Right cardiac atrium (tissue), 5 donors: ENCODE measurements around the gene RNF8. TPM values are rescaled to one million over a fixed set of nuclear protein-coding genes. Genes with fewer than 3 reads are reported as not detected.
A peak's percentile ranks its signal among the peaks of the same experiment; 100 is the strongest.

ENCODE experiments used
- ATAC-seq, 2 donors: fragments of 200-7000 bp; cut with Tn5 transposase; one replicate each; pipeline versions ENCODE4 v1.8.0 to v1.9.1; 2020; ENCODE audit warnings: moderate library complexity in 2 of 2, mild to moderate bottlenecking in 1 of 2
- DNase-seq, 3 donors: peaks; one replicate each; pipeline ENCODE4 v3.0.0-alpha.2; 2020
- H3K27ac ChIP-seq: one replicate; pipeline ENCODE4 v1.5.1; 2013; ENCODE audit warnings: mild to moderate bottlenecking, low read length, control low read depth, moderate library complexity
- H3K27me3 ChIP-seq: one replicate; pipeline ENCODE4 v1.6.1; 2013; ENCODE audit not compliant: control insufficient read depth, insufficient read depth
- H3K4me1 ChIP-seq: one replicate; pipeline ENCODE4 v1.6.1; 2013; ENCODE audit warnings: low read length; ENCODE audit not compliant: control insufficient read depth, insufficient read depth
- H3K4me3 ChIP-seq: one replicate; pipeline ENCODE4 v1.5.1; 2013; ENCODE audit warnings: low read length, control low read depth
- H3K9me3 ChIP-seq: one replicate; pipeline ENCODE4 v1.6.1; 2013; ENCODE audit warnings: low read length; ENCODE audit not compliant: control insufficient read depth
- WGBS: extraction: QIAGEN DNeasy Blood & Tissue Kit; methylation state at CpG from one replicate; pipeline ENCODE4 v1.1.7; 2013; 5-methylcytosine and 5-hydroxymethylcytosine counted together
- intact Hi-C, 4 donors: fragments of 100-400 bp; cut with DNase I; formaldehyde crosslinking; loops; one replicate each; pipeline versions ENCODE4 v1.11.0 to v1.14.0; 2022 to 2023
- polyA plus RNA-seq: library from polyadenylated mRNA; stranded (reverse); fragments of 200-250 nt; gene quantifications from one replicate; pipeline ENCODE4 v1.2.3, GENCODE V29; 2013
- total RNA-seq, 4 donors: library from RNA; stranded (reverse); fragmentation: NEBNext Ultra II Directional; extraction: Animal tissue kit (Norgen Biotek cat#: 25700); gene quantifications; one replicate each; pipeline ENCODE4 v1.2.1, GENCODE V29; 2021
- donor health status: healthy with polysubstance abuse.
- donor health status: DM: no; HTN: yes; CAD: no.
- donor health status: DM: no; HTN: no; CAD: no.
- donor health status: DM: no; HTN: yes; CAD: no; lungs with severe emphysema.
- donor health status: DM: yes; HTN: yes; CAD: no.

Gene RNF8
- total and polyA plus RNA-seq, 5 donors, result 15.7 to 22.9 (median 21.7) TPM

GRCh38 chr6:37311741-37312473 lies 41.9 kb upstream of the RNF8 start:
- 57% methylated on average over 2 of the region's 2 CpGs for WGBS
- H3K4me1 ChIP-seq, result peaks cover 5% of the 10 kb centered on the region
- H3K9me3 ChIP-seq, result no peaks in the 10 kb centered on the region

GRCh38 chr6:37313723-37314486 lies 39.9 kb upstream of the RNF8 start:
- Histone ChIP-seq H3K4me3 (no peak overlapping the region), H3K27me3 (no peaks in the 10 kb centered on the region), H3K27ac (no peak overlapping the region), H3K4me1 (no peaks in the 10 kb centered on the region), H3K9me3 (no peaks in the 10 kb centered on the region)
- no peak for DNase-seq
- ATAC-seq, result no peak
- 84% methylated on average over 13 of the region's 13 CpGs for WGBS
- intact Hi-C loops, result no loop called here

More at GRCh38 chr6:37311741-37312473, 41.9 kb upstream of the RNF8 start:
- H3K27ac ChIP-seq, result no peak overlapping the region
- no peaks in the 10 kb centered on the region for H3K27me3 ChIP-seq
- no peak overlapping the region for H3K4me3 ChIP-seq
- DNase-seq (no peak), ATAC-seq (no peak)
- intact Hi-C loops, result no loop called here

DNA sequence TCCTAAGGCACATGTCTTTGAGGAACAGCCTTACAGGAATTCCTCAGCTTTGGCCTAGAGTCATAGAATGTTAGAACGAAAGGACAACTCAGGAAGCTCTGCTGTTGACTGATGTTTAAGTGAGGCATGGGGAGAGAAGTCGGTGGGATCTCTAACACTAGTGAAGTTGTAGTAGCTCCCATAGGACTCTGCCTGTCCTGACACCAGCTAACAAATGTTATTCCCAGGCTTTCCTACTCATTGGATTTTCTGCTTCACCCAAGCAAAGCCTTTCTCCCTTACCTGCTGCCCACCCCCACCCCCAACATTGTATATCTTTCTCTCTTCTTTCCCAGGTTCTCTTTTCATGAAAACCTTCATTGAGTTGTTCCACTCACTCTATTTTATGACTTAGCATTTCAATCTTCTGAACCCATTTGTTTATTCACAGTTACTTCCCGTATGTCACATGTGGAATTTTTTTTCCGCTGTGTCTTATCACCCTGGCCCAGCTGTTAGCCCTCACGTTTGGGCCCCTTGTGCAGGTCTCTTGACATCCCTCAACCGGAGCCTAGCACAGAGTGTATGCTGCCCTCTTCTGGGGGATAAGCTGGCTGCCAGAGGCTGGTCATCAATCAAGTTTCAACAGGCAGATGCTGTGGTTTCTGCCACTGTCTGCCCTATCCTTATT lies 39.2 kb upstream of the RNF8 start:
- peak; percentile 53 to 61 for ATAC-seq
- WGBS, result 34% methylated on average over 6 of the region's 6 CpGs
- Histone ChIP-seq H3K9me3 (no peaks in the 10 kb centered on the region), H3K4me3 (no peak overlapping the region), H3K27me3 (no peaks in the 10 kb centered on the region), H3K4me1 (no peaks in the 10 kb centered on the region), H3K27ac (no peak overlapping the region)
- peak; percentile 51 to 66 (median 56) for DNase-seq
- intact Hi-C loops, result no loop called here

DNA sequence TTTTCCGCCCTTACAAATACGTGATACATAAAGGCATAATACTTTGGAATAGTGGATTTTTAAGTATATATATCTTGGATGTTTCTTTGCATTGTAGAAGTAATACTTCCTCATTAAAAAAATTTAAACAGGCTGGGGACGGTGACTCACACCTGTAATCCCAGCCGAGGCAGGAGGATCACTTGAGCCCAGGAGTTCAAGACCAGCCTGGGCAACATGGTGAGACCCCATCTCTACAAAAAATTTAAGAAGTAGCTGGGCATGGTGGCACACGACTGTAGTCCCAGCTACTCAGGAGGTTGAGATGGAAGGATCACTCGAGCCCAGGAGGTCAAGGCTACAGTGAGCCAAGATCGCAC lies 38.6 kb upstream of the RNF8 start:
- ATAC-seq (no peak), DNase-seq (no peak)
- intact Hi-C loops, result no loop called here
- Histone ChIP-seq H3K27me3 (no peaks in the 10 kb centered on the region), H3K4me3 (no peak overlapping the region), H3K4me1 (no peaks in the 10 kb centered on the region), H3K27ac (no peak overlapping the region), H3K9me3 (no peaks in the 10 kb centered on the region)
- 84% methylated on average over 7 of the region's 7 CpGs for WGBS

DNA sequence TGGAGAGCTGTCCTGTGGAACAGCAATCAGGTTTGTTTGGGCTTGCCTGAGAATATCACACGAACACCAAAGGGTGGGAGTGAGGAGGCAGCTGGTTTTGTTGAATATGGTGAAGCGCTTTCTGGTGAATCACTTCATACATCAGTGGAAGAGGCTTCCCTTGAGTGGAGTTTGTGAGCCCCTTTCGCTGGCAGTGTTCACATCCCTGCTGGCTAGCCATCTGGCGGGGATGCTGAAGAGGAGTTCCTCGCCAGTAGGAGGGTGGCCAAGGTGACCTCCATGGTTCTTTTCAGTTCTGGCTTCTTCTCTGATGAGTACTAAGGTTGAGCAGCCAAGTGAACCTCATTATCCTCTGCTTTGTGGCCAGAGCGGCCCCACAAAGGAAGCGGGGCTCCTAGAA lies 37.7 kb upstream of the RNF8 start:
- no peaks in the 10 kb centered on the region for H3K27me3 ChIP-seq
- no peaks in the 10 kb centered on the region for H3K9me3 ChIP-seq
- no peak overlapping the region for H3K27ac ChIP-seq
- intact Hi-C loops, result no loop called here
- H3K4me3 ChIP-seq, result no peak overlapping the region
- ATAC-seq, result no peak
- WGBS, result 91% methylated on average over 7 of the region's 7 CpGs
- H3K4me1 ChIP-seq, result no peaks in the 10 kb centered on the region
- no peak for DNase-seq

GRCh38 chr6:37317312-37318038 lies 36.3 kb upstream of the RNF8 start:
- no peak overlapping the region for H3K4me3 ChIP-seq
- intact Hi-C loops, result no loop called here
- no peaks in the 10 kb centered on the region for H3K27me3 ChIP-seq
- no peaks in the 10 kb centered on the region for H3K4me1 ChIP-seq
- WGBS, result 89% methylated on average over 5 of the region's 5 CpGs
- DNase-seq (no peak), ATAC-seq (no peak)
- no peak overlapping the region for H3K27ac ChIP-seq
- H3K9me3 ChIP-seq, result no peaks in the 10 kb centered on the region

GRCh38 chr6:37319156-37319555 lies 34.6 kb upstream of the RNF8 start:
- Histone ChIP-seq H3K4me1 (no peaks in the 10 kb centered on the region), H3K9me3 (no peaks in the 10 kb centered on the region), H3K27me3 (no peaks in the 10 kb centered on the region), H3K27ac (peak overlapping the region; percentile 0), H3K4me3 (no peak overlapping the region)
- WGBS, result 53% methylated on average over 3 of the region's 3 CpGs
- DNase-seq (no peak), ATAC-seq (no peak)
- intact Hi-C loops, result no loop called here

DNA sequence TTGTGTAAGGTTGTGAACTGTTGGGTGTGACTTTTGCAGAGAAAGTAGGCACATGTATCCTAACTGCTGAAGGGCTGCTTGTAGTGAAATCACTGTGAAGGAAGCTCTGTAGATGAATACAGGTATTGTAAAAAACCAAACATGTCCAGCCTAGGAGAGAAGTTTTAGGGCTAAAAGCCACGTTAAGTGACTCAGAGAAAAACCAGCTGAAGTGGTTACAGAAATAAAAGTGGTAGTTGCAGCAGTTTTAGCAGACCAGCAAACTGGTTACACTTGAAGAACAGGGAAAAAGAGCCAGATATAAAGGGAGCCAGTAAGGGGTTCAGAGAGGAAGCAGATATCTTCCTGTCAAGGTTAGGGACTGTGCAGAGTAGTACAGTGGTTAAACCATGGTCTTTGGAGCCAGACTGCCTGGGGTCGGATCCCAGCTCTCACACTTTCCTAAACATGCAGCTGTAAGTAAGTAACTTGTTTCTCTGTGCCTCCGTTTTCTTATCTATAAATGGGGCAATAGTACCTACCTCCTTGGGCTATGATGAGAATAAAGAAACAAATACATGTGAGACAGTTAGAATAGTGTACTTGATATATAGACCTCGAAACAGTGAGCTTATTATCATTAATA lies 33.8 kb upstream of the RNF8 start:
- no peak for ATAC-seq
- DNase-seq, result no peak
- intact Hi-C loops, result loop anchor here in 2 of 4 donors (10.0 kb wide), 2 partner anchors 365 to 375 kb away; partner anchors contain the start of gene MDGA1 (in 1 of the 2)
- Histone ChIP-seq H3K27me3 (no peaks in the 10 kb centered on the region), H3K27ac (peak overlapping the region; percentile 51), H3K4me3 (no peak overlapping the region), H3K4me1 (no peaks in the 10 kb centered on the region), H3K9me3 (no peaks in the 10 kb centered on the region)
- WGBS, result 81% methylated on average over 4 of the region's 4 CpGs

GRCh38 chr6:37320646-37321045 lies 33.1 kb upstream of the RNF8 start:
- Histone ChIP-seq H3K27ac (peak overlapping the region; percentile 79), H3K9me3 (no peaks in the 10 kb centered on the region), H3K4me3 (no peak overlapping the region), H3K4me1 (no peaks in the 10 kb centered on the region), H3K27me3 (no peaks in the 10 kb centered on the region)
- WGBS, result 71% methylated on average over 8 of the region's 8 CpGs
- ATAC-seq (no peak), DNase-seq (no peak)
- intact Hi-C loops, result loop anchor here in 2 of 4 donors (10.0 kb wide), 2 partner anchors 364 to 374 kb away; partner anchors contain the start of gene MDGA1 (in 1 of the 2)

DNA sequence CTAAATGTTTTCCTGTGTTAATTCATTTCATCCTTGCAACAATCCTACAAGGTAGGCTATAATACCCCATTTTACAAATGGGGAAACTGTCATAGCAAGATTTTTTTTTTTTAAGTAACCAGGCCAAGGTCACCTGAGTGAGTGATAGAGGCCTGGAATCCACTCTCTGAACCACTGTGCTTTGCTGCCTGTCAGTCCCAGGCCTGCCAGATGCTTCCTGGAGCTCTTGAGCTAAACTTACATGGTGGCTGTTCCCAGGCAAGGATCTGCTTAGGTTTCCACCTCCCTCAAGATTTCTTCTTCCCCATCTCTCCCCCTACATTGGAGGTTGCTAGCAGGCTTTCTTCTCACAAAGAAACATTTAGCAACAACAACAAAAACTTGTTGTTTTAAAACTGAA lies 32.7 kb upstream of the RNF8 start:
- Histone ChIP-seq H3K4me1 (no peaks in the 10 kb centered on the region), H3K4me3 (no peak overlapping the region), H3K27ac (no peak overlapping the region), H3K27me3 (no peaks in the 10 kb centered on the region), H3K9me3 (no peaks in the 10 kb centered on the region)
- ATAC-seq (no peak), DNase-seq (no peak)
- intact Hi-C loops, result loop anchor here in 2 of 4 donors (10.0 kb wide), 2 partner anchors 364 to 374 kb away; partner anchors contain the start of gene MDGA1 (in 1 of the 2)
